ENCODE results near the gene WDR7. TPM values are rescaled to one million over a fixed set of nuclear protein-coding genes. Genes with fewer than 3 reads are reported as not detected.

The WDR7 gene
- total RNA-seq, 6 experiments from 2014 or later: 10.4 to 18.8 (median 15.3) TPM

DNA sequence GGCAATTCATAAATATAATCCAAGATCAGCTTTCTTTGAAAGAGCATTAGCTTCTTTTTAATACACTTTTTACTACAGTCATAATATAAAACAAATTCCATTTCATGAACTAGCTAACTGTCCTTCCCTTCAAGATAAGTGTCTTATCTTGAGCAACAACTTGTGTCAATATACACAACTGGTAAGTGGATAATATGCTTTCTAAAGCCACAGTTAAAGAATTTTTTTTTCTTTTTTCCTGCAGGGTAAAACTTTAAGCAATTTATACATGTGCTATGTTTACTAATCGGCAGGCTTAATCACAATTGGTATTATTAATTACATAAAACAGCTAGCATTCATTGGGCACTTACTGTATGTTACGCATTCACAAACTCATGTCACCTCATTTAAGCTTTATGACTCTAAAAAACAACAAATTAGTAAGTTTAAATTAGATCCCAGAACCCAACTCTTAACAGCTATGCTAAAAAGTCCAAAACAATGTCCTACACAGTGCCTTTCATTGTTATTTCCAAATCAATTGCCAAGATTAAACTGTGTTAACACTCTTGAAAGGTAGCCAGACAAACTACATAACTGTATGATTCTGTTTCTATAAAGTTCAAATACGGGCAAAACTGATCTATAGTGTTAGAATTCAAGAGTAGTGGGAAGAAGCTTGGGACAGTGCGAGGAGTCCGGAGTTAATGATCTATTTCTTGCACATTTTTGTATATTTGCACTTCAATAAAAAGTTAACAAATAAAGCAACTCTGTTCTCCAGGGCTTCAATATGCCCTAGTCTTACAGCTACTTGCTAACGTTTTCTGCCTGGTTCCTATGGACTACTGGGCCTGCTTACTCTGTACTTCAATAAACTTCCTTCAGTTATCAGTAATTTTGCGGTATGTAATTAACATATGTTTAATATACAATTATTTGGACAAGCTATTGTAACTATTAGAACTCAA is 18.8 kb upstream of the WDR7 start:
- ATAC-seq (peak in 3 of 4 donors; percentile 26 to 56 (median 52)), DNase-seq (no peak)
- no peak overlapping the region for H3K4me3 ChIP-seq
- TF ChIP-seq, protein P1, sequence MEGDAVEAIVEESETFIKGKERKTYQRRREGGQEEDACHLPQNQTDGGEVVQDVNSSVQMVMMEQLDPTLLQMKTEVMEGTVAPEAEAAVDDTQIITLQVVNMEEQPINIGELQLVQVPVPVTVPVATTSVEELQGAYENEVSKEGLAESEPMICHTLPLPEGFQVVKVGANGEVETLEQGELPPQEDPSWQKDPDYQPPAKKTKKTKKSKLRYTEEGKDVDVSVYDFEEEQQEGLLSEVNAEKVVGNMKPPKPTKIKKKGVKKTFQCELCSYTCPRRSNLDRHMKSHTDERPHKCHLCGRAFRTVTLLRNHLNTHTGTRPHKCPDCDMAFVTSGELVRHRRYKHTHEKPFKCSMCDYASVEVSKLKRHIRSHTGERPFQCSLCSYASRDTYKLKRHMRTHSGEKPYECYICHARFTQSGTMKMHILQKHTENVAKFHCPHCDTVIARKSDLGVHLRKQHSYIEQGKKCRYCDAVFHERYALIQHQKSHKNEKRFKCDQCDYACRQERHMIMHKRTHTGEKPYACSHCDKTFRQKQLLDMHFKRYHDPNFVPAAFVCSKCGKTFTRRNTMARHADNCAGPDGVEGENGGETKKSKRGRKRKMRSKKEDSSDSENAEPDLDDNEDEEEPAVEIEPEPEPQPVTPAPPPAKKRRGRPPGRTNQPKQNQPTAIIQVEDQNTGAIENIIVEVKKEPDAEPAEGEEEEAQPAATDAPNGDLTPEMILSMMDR (IDR thresholded peaks at IDR 0.05): no peak
- no peak for TF ChIP-seq POLR2A (IDR thresholded peaks at IDR 0.05)
- peaks cover 0 to 52% (median 8%) of the 10 kb centered on the region in 4 donors for H3K4me1 ChIP-seq
- H3K9me3 ChIP-seq: no peaks in the 10 kb centered on the region
- no peaks in the 10 kb centered on the region for H3K36me3 ChIP-seq
- 51% methylated on average over 7 of the region's 7 CpGs for WGBS (ENCODE audit: insufficient coverage, low coverage, low lambda C conversion rate, missing lambda C conversion rate)
- peak overlapping the region in 1 of 3 donors; percentile 7 for H3K27ac ChIP-seq
- H3K27me3 ChIP-seq: no peaks in the 10 kb centered on the region
- intact Hi-C loops (cut with DNase I): no loop called here

DNA sequence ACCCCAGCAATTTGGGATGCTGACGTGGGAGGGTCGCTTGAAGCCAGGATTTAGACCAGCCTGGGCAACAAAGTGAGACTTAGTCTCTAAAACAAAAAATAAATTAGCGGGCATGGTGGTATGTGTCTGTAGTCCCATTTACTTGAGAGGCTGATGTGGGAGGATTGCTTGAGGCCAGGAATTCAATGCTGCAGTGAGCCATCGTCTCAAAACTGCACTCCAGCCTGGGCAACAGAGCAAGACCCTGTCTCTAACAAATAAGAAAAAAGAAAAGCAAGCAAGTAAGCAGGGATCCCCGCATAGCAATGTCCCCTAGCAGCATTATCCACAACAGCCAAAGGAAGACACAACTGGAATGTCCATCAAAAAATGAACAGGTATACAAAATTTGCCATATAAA is 16.2 kb upstream of the WDR7 start:
- DNase-seq (no peak), ATAC-seq (no peak)
- Histone ChIP-seq H3K36me3 (no peaks in the 10 kb centered on the region), H3K4me1 (peaks cover 0 to 46% (median 8%) of the 10 kb centered on the region in 4 donors), H3K4me3 (no peak overlapping the region), H3K27ac (no peak overlapping the region), H3K27me3 (no peaks in the 10 kb centered on the region), H3K9me3 (no peaks in the 10 kb centered on the region)
- intact Hi-C loops (cut with DNase I): no loop called here
- no peak for TF ChIP-seq POLR2A (IDR thresholded peaks at IDR 0.05)
- TF ChIP-seq, protein P1 (IDR thresholded peaks at IDR 0.05): no peak
- 80% methylated on average over 5 of the region's 5 CpGs for WGBS (ENCODE audit: insufficient coverage, low coverage, low lambda C conversion rate, missing lambda C conversion rate)

DNA sequence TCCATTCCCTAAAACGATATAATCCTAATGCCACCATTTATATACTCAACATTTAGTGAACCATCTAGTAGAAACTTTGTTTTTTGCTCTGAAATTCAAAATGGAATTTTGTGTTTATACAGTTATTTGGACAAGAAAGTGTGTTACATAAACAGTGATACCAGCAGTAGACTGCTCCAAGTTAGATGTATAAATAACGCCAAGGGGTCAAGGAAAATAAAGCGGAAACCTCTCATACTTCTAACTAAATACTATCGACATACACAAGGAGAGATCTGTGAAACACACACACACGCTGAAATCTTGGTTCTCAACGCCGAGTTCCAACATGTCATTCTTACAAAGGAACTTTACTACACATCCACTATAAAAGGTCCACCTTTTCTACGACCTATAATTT is 14.0 kb upstream of the WDR7 start:
- 2% methylated on average over 8 of the region's 8 CpGs for WGBS (ENCODE audit: insufficient coverage, low coverage, low lambda C conversion rate, missing lambda C conversion rate)
- intact Hi-C loops (cut with DNase I): no loop called here
- TF ChIP-seq POLR2A (IDR thresholded peaks at IDR 0.05): no peak
- TF ChIP-seq, protein P1 (IDR thresholded peaks at IDR 0.05): no peak
- H3K4me1 ChIP-seq: peaks cover 0 to 31% (median 4%) of the 10 kb centered on the region in 4 donors
- DNase-seq: no peak
- H3K27me3 ChIP-seq: no peaks in the 10 kb centered on the region
- peak overlapping the region; percentile 93 to 95 (median 93) for H3K27ac ChIP-seq
- H3K36me3 ChIP-seq: no peaks in the 10 kb centered on the region
- peak overlapping the region; percentile 88 to 91 (median 90) for H3K4me3 ChIP-seq
- H3K9me3 ChIP-seq: no peaks in the 10 kb centered on the region
- no peak for ATAC-seq

DNA sequence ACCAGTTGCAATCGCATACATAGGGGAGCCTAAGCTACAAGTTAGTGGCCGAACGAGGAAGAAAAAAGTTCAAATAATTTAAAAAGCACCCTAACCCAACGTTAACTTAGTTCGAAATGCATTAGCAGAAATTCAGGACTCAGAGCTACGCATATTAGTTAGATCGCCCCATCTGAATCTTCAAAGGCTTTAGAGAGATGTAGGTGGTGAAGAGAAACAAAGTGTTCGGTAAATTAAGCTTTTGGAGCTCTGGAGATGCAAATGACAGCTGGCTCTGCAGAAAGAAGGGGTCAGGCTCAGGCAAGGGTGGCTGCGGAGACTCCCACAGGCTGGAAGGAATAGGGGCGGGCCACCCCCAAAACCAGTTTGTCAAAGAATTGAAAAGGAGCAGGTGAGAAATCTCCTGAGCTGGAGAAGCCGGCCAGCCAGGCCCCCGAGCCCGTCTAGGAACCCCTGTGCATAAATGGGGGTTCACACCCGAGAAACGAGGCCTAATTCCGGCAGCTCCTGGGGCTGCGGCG is 13.4 kb upstream of the WDR7 start:
- DNase-seq (peak in 1 of 3 donors; percentile 47), ATAC-seq (peak; percentile 8 to 11 (median 10))
- no peaks in the 10 kb centered on the region for H3K27me3 ChIP-seq
- TF ChIP-seq POLR2A (IDR thresholded peaks at IDR 0.05): no peak
- TF ChIP-seq, protein P1 (IDR thresholded peaks at IDR 0.05): no peak
- H3K27ac ChIP-seq: peak overlapping the region; percentile 93 to 95 (median 93)
- H3K4me3 ChIP-seq: peak overlapping the region; percentile 88 to 91 (median 90)
- no peaks in the 10 kb centered on the region for H3K9me3 ChIP-seq
- 0% methylated on average over 15 of the region's 18 CpGs for WGBS (ENCODE audit: insufficient coverage, low coverage, low lambda C conversion rate, missing lambda C conversion rate)
- peaks cover 0 to 25% (median under 1%) of the 10 kb centered on the region in 4 donors for H3K4me1 ChIP-seq
- intact Hi-C loops (cut with DNase I): no loop called here
- no peaks in the 10 kb centered on the region for H3K36me3 ChIP-seq
